Measurements from ENCODE around the gene AIDA. TPM values are rescaled to one million over a fixed set of nuclear protein-coding genes. Genes with fewer than 3 reads are reported as not detected.
A peak's percentile ranks its signal among the peaks of the same experiment; 100 is the strongest.
"Not testable (repeated sequence)": the region's sequence is repeated elsewhere in the genome, so short reads cannot be mapped to it uniquely, and the experiment has no call there.

Gene AIDA
- polyA plus RNA-seq, 5 donors, result 67.9 to 94.7 (median 91.6) TPM

GRCh38 chr1:222716393-222716792 lies 4.1 kb upstream of the AIDA start:
- DNase-seq, result no peak

DNA sequence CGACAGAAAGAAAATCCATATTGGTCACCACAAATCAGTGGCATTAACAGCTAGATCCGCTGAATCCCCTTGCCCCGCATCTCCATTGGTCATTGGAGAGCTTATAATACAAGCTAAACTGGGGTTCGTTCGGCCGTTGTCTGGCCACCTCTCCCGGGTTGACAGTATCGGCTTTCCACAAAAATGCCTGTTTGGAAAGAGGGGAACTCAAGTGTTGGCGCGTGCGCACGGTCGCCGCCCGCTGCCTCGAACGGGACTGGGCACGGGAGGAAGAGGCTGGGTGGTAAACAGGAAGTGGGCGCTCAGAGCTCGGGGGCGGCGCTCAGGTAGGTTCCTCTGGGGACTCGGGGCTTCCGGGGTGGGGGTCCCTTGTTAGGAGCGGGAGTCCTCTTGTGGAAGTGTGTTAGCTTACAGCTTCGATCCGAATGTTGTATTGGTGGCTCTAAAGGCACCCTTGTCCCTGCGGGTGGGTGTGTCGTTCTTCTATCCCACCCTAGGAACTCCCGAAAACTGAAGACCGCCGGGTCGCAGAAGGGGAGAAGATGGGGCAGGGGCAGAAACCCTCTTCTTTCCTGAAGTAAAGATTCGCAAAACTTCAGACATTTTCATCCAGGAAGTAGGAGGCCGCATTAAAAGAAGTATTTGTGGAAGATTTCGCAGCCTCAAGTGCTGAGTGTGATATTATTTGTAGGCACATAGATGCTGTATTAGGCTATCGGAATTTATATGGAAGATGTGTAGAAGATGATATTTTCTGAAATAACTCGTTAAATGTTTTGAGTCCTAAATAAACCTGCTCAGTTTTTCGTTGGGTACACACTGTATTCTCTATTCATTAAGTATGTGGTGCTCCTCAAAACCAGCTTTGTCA lies 1.0 kb upstream of the AIDA start:
- peak; percentile 95 to 96 for DNase-seq

DNA sequence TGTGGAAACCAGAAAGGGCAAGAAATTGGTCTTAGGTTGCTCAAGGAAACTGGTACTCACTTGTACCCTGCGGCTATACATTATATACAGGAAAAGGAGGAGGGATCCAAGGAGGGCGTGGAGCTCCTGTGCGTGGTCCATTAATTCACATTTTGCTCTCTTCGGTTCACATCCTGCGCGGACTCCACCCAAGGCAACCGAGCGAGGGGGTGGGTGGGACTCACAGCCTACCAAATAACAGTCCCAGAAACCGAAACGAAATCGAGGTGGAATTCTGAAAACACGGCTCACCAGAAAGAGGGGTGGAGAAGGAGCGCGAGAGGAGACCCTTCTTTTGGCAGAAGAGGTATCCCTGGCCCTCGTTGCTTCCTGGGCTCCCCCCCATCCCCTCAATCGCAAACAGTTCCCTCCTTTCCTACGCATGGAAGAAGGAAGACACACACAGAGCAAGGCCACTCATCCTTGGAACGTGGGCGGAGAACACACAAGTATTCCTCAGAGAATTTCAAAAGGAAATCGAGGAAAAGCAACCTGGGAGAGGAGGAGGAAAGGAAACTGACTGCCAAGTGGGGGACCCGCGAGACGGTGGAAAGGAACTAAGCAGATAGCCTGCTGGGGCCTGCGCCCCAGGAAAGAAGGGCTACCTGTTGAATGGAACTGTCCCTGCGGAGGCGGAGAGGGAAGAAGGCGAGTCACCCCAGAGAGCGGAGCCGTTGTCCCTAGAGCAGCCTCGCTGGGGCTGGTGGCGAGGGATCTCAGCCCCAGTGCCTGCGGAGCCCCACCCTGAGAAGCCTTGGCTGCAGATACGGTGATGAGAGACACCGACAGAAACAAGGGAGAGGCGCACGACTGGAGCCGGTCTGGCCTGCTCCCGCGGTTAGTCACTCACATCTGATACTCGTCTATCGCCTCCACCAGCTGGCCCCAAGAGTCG lies 705 bp downstream of the AIDA start:
- DNase-seq, result peak; percentile 40 to 47

GRCh38 chr1:222709700-222710153 lies 2.6 kb downstream of the AIDA start:
- DNase-seq, result no peak

- DNase-seq, result no peak
These were observed 5.5 kb downstream of the AIDA start for GRCh38 chr1:222706815-222707214.

- DNase-seq, result no peak
These were observed 8.0 kb downstream of the AIDA start for GRCh38 chr1:222704260-222704659.

DNA sequence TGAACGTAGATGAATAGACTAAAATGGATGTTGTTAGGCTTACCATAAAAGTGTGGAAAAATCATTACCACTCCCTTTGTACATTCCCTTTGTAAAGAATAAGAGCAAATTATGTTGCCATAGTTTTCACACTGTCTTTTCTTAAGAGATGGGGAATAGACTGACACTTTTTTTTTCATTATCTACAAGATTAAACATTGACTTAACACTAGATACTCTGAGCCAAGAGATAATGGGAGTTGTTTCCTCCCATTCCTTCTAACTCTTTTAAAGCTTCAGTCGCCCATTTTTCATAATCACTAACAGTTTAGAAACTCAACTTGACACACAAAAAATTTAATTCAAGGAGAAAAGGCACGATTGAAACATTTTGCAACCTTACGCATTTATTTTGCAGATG lies 10.1 kb downstream of the AIDA start:
- no peak for DNase-seq

GRCh38 chr1:222697826-222698225 lies 14.5 kb downstream of the AIDA start:
- DNase-seq, result peak in 1 of 2 donors; percentile 13

DNA sequence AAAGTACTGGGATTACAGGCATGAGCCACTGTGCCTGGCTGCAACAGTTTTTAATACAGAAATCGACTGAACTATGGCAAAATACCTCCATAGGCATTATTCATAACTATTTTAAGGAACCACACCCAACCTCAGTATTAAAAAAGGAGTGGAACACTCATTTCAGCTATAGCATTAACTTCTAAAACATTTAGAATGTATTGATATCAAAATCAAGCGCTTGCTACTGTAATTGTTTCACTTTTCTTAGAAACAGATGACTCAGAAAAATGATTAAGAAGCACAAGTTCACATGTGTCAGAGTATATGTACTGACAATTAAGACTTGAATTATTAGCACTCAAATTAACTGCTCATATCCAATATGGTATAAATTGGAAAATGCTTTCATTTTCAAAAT lies 15.1 kb downstream of the AIDA start:
- no peak for DNase-seq

- no peak for DNase-seq
These were observed 15.6 kb downstream of the AIDA start for GRCh38 chr1:222696741-222697140.

DNA sequence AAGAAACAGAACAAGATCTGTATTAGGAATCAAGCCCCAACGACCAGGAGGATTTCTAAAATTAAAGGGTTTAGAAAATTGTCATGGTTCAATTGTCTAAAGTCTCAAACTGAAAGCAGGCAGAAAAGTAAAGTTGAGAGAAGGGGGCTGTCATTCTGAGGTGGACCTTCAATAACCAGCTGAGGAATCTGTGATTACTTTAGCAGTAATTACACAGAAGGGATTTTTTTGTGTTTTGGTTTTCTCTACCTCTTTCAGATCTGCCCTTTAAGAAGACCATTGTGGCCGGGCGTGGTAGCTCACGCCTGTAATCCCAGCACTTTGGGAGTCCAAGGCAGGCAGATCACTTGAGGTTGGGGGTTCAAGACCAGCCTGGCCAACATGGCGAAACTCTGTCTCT lies 17.4 kb downstream of the AIDA start:
- DNase-seq, result no peak

- DNase-seq, result no peak
These were observed 21.3 kb downstream of the AIDA start for GRCh38 chr1:222691016-222691415.

GRCh38 chr1:222680080-222680479 lies 32.2 kb downstream of the AIDA start:
- DNase-seq, result no peak

DNA sequence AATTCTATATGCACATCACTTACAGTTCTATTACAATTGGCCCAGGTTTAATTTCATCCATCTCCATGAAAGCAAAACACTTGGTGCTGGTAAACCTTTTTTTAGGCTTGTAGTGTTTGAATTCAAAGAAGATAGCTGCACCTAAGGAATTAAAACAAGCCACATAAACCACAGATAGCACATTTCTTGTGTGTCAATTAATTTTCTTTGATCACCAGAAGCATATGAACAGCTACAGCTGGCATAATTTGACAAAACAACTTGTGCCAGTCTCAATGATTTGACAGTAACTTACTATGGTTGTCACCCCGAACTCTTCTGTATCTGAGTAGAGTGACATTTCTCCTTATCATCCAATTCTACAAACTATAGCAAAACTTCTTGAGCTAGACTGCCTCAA lies 42.2 kb downstream of the AIDA start:
- no peak for DNase-seq

GRCh38 chr1:222669107-222669506 lies 43.2 kb downstream of the AIDA start:
- DNase-seq, result not testable (repeated sequence)

DNA sequence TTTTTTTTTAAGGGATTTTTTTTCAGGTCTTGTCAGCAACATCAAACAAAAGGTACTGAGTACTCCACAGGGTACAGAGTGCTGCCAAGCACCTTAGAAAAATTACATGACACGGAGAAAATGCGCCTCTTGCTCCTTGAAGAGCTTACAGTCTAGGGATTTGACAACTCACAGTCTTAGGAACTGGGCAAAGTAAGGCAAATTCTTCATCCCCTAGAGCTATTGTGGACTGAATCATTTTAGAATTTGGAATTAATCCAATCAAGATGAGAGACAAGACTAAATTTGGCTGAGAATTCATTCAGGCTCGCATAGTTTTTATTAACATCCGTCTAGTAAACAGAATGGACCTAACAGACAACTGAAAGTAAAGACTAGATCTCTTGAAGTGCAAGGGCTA lies 44.1 kb downstream of the AIDA start:
- DNase-seq, result not testable (repeated sequence)

DNA sequence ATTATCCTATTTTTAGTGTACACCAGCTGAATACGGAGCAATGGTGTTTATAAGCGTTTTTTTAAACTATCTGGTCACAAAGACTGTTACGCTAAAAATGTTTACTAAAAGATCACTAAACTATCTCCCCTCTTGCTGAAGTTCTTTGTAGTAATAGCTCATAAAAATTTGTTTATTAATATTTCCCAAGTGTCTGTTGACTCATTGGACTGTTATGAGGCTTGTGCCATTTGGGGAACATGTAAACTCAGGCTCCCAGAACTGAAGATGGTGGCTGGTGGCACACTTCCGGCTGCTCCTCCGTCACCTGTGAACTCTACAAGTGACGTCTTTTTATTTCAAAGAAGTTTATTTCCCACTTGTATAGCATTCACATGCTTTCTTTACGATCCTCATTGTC lies 46.3 kb downstream of the AIDA start:
- no peak for DNase-seq

DNA sequence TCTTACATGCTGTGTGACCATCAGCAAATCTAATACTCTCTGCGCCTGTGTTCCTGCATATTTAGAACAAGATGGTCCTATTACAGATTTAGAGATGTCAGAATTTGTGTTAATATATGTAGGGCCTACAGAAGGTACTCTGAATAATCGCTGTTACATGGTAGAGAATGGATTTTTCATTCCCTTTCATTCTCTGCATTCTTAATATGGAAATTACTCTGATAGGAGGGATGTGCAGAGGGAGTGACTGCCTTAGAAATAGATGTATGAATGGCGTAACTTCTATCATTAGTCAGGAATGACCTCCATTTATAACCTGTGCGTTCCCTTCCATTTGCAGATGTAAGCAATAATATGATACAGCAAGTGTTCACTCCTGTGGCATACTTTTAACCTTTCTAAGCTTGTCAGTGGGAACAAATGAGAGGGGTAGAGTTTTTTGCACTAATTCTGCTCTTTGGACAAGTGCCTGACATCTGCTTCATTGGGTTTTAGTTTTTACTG lies 48.8 kb downstream of the AIDA start:
- DNase-seq, result no peak

- DNase-seq, result no peak
These were observed 54.4 kb downstream of the AIDA start for GRCh38 chr1:222657899-222658298.

- DNase-seq, result no peak
These were observed 55.7 kb downstream of the AIDA start for GRCh38 chr1:222656391-222657155.

DNA sequence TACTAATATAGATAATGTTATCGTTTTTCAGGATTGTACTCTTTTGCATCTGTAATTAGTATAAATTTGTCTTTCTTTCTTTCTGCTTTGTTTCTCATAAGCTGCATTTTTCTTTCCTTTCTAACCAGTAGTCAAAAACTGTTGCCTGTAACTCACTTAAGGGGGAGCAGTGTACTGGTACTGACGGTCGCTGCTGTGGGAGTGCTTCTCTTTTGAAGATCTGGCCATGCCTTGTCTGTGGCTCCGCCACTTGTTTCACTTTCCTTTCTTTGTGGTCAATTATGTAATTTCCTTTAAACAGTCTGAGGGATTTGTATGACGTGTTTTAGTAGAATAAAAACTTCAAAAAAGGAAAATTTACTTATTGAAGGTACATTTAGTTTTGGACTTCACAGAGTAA lies 57.4 kb downstream of the AIDA start:
- no peak for DNase-seq

All from right lung (tissue), 5 donors.